H9 (cell line): ENCODE results near the gene LNX2. TPM values are rescaled to one million over a fixed set of nuclear protein-coding genes. Genes with fewer than 3 reads are reported as not detected.

Source experiments
- DNase-seq: peaks from one replicate; pipeline ENCODE4 v3.0.0-alpha.2; 2017
- H2AFZ ChIP-seq: one replicate; pipeline ENCODE4 v1.6.1; 2013; ENCODE audit warnings: mild to moderate bottlenecking, low read length, control low read depth, moderate library complexity
- H2AK5ac ChIP-seq: 2 replicates; pipeline ENCODE4 v1.6.1; 2013; ENCODE audit warnings: low read length, control low read depth, mixed read lengths; ENCODE audit not compliant: insufficient read length
- H2BK120ac ChIP-seq: one replicate; pipeline ENCODE4 v1.6.1; 2013; ENCODE audit warnings: low read depth, mild to moderate bottlenecking, low read length, control low read depth, inconsistent platforms; ENCODE audit not compliant: poor library complexity, severe bottlenecking
- H2BK12ac ChIP-seq: 2 replicates; pipeline ENCODE4 v1.6.1; 2013; ENCODE audit warnings: low read length, control low read depth, mixed read lengths, low read depth; ENCODE audit not compliant: insufficient read length
- H2BK15ac ChIP-seq: 2 replicates; pipeline ENCODE4 v1.6.1; 2013; ENCODE audit warnings: low read depth, low read length, control low read depth
- H2BK20ac ChIP-seq: one replicate; pipeline ENCODE4 v1.6.1; 2013; ENCODE audit warnings: low read depth, mild to moderate bottlenecking, low read length, control low read depth, inconsistent platforms; ENCODE audit not compliant: poor library complexity, severe bottlenecking
- H2BK5ac ChIP-seq: 2 replicates; pipeline ENCODE4 v1.6.1; 2013; ENCODE audit warnings: low read length, control low read depth, mixed read lengths; ENCODE audit not compliant: insufficient read length
- H3K14ac ChIP-seq: 2 replicates; pipeline ENCODE4 v1.6.1; 2013; ENCODE audit warnings: low read length, control low read depth; ENCODE audit not compliant: insufficient read depth
- H3K18ac ChIP-seq: 2 replicates; pipeline ENCODE4 v1.6.1; 2013; ENCODE audit warnings: low read depth, mild to moderate bottlenecking, mixed read lengths, low read length, control low read depth; ENCODE audit not compliant: insufficient read length
- H3K23ac ChIP-seq: 2 replicates; pipeline ENCODE4 v1.6.1; 2013; ENCODE audit warnings: low read length, control low read depth, mixed read lengths, low read depth; ENCODE audit not compliant: insufficient read length
- H3K23me2 ChIP-seq: 2 replicates; pipeline ENCODE4 v1.6.1; 2013; ENCODE audit warnings: low read depth, mild to moderate bottlenecking, mixed read lengths, low read length, control low read depth; ENCODE audit not compliant: insufficient read length, poor library complexity, severe bottlenecking
- H3K27ac ChIP-seq: 2 replicates; pipeline ENCODE4 v1.5.1; 2013; ENCODE audit warnings: low read length, control low read depth, mixed read lengths, low read depth; ENCODE audit not compliant: insufficient read length
- H3K27me3 ChIP-seq: 2 replicates; pipeline ENCODE4 v1.6.1; 2013; ENCODE audit warnings: low read length, control low read depth, inconsistent platforms; ENCODE audit not compliant: insufficient read depth
- H3K4ac ChIP-seq: 2 replicates; pipeline ENCODE4 v1.6.1; 2013; ENCODE audit warnings: low read depth, mild to moderate bottlenecking, control low read depth, inconsistent platforms, low read length, moderate library complexity
- H3K4me1 ChIP-seq: 2 replicates; pipeline ENCODE4 v1.6.1; 2013; ENCODE audit warnings: low read length, control low read depth, inconsistent platforms; ENCODE audit not compliant: insufficient read depth
- H3K4me2 ChIP-seq: 2 replicates; pipeline ENCODE4 v1.6.1; 2013; ENCODE audit warnings: low read length, control low read depth, mixed read lengths; ENCODE audit not compliant: insufficient read length, insufficient read depth
- H3K56ac ChIP-seq: 2 replicates; pipeline ENCODE4 v1.6.1; 2013; ENCODE audit warnings: low read depth, mild to moderate bottlenecking, mixed read lengths, low read length, control low read depth; ENCODE audit not compliant: insufficient read length
- H3K79me1 ChIP-seq: 2 replicates; pipeline ENCODE4 v1.6.1; 2013; ENCODE audit warnings: low read depth, mild to moderate bottlenecking, moderate library complexity, low read length, control low read depth, inconsistent platforms; ENCODE audit not compliant: insufficient read depth, poor library complexity, severe bottlenecking
- H3K79me2 ChIP-seq: 2 replicates; pipeline ENCODE4 v1.6.1; 2013; ENCODE audit warnings: low read length, control low read depth, inconsistent platforms; ENCODE audit not compliant: insufficient read depth
- H3K9ac ChIP-seq: 2 replicates; pipeline ENCODE4 v1.6.1; 2013; ENCODE audit warnings: low read length, control low read depth, mixed read lengths; ENCODE audit not compliant: insufficient read length; ENCODE audit errors: extremely low read depth
- H3K9me3 ChIP-seq: one replicate; pipeline ENCODE4 v1.6.1; 2013; ENCODE audit warnings: low read depth, low read length, inconsistent platforms; ENCODE audit not compliant: control insufficient read depth
- H3T11ph ChIP-seq: one replicate; pipeline ENCODE4 v1.6.1; 2013; ENCODE audit warnings: mild to moderate bottlenecking, low read length, control low read depth, inconsistent platforms
- H4K20me1 ChIP-seq: one replicate; pipeline ENCODE4 v1.6.1; 2013; ENCODE audit not compliant: control insufficient read depth, insufficient read length, insufficient read depth
- H4K5ac ChIP-seq: 2 replicates; pipeline ENCODE4 v1.6.1; 2013; ENCODE audit warnings: low read depth, mild to moderate bottlenecking, mixed read lengths, low read length, control low read depth; ENCODE audit not compliant: insufficient read length
- H4K8ac ChIP-seq: replicated peaks from 2 replicates; pipeline ENCODE4 v1.6.1; 2013; ENCODE audit warnings: low read length, control low read depth, mixed read lengths, low read depth; ENCODE audit not compliant: insufficient read length
- H4K91ac ChIP-seq: 2 replicates; pipeline ENCODE4 v1.6.1; 2013; ENCODE audit warnings: low read depth, mild to moderate bottlenecking, moderate library complexity, mixed read lengths, low read length, control low read depth; ENCODE audit not compliant: insufficient read length
- H3K27ac Mint-ChIP-seq, 3 experiments: 2 replicates in 2 of 3; 3 replicates in 1 of 3; pipeline ENCODE4 v1.8.0; 2020 to 2021; ENCODE audit warnings: mixed read lengths in 3 of 3, mild to moderate bottlenecking in 1 of 3, moderate library complexity in 1 of 3
- H3K27me3 Mint-ChIP-seq: 2 replicates; pipeline ENCODE4 v1.8.0; 2021; ENCODE audit warnings: low read depth, mild to moderate bottlenecking, moderate library complexity, mixed read lengths
- H3K36me3 Mint-ChIP-seq, 3 experiments: 2 replicates in 2 of 3; 3 replicates in 1 of 3; pipeline ENCODE4 v1.8.0; 2020 to 2021; ENCODE audit warnings: low read depth in 3 of 3, mixed read lengths in 3 of 3; ENCODE audit not compliant: insufficient read depth in 1 of 3
- H3K4me1 Mint-ChIP-seq, 2 experiments: 2 replicates each; pipeline ENCODE4 v1.8.0; 2020; ENCODE audit warnings: mixed read lengths in 2 of 2
- H3K4me3 Mint-ChIP-seq, 2 experiments: 2 replicates in 1 of 2; 3 replicates in 1 of 2; pipeline ENCODE4 v1.8.0; 2020 to 2021; ENCODE audit warnings: mild to moderate bottlenecking in 2 of 2, mixed read lengths in 2 of 2, moderate library complexity in 1 of 2
- H3K9me3 Mint-ChIP-seq, 2 experiments: 2 replicates in 1 of 2; 3 replicates in 1 of 2; pipeline ENCODE4 v1.8.0; 2020; ENCODE audit warnings: mild to moderate bottlenecking in 2 of 2, mixed read lengths in 2 of 2, moderate library complexity in 1 of 2
- WGBS: extraction: QIAGEN DNeasy Blood & Tissue Kit; methylation state at CpG from one replicate; pipeline ENCODE4 v1.1.7; 2013; ENCODE audit warnings: missing lambda C conversion rate, low lambda C conversion rate, mixed read lengths; ENCODE audit not compliant: insufficient read length; ENCODE audit errors: extremely low coverage; 5-methylcytosine and 5-hydroxymethylcytosine counted together
- total RNA-seq: library from RNA; stranded (reverse); gene quantifications from 2 replicates; pipeline ENCODE4 v1.2.1, GENCODE V29; 2021
- TF ChIP-seq, protein P1 (sequence below): fragments of 200-600 bp; sonication (generic); conservative IDR thresholded peaks from 3 replicates; pipeline ENCODE4 v1.8.0; 2021; ENCODE audit warnings: antibody characterized with exemption, mild to moderate bottlenecking

The LNX2 gene
- total RNA-seq, 1 experiment from 2014 or later, result 12.4 TPM

DNA sequence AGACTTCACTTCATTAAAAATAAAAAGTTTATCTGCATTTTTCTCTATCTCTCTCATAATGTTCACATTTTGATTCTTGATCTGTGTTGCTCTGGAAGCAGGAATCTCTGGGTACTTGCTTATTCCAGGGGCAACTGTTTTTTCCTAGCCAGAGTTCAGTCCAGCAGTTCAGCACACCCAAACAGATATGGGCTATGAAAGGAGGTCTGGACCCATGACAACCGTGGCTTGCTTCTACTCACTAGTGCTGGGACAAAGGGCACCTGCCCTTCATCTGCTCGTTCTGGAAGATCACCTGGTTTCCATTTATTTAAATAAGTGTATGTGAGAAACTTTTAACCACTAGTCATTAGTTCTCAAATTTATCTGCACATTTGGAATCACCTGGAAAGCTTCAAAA, 37.4 kb upstream of the LNX2 start:
- WGBS, result no CpG with 5 or more reads among the region's 2 CpGs
- Mint-ChIP-seq H3K4me3 (no peak overlapping the region), H3K27me3 (no peaks in the 10 kb centered on the region), H3K27ac (no peak overlapping the region), H3K36me3 (peaks cover 0 to 6% (median 3%) of the 10 kb centered on the region in 3 experiments; a peak in 5 of 7 replicates), H3K9me3 (no peaks in the 10 kb centered on the region), H3K4me1 (peaks cover 2 to 5% of the 10 kb centered on the region in 2 experiments; a peak in 2 of 4 replicates)
- Histone ChIP-seq H2AK5ac (no peak overlapping the region), H3K23me2 (no peaks in the 10 kb centered on the region), H4K91ac (no peak overlapping the region), H3K9me3 (no peaks in the 10 kb centered on the region), H3K27me3 (no peaks in the 10 kb centered on the region), H2BK15ac (no peak overlapping the region), H3K79me2 (no peaks in the 10 kb centered on the region), H3T11ph (no peak overlapping the region), H3K4ac (no peak overlapping the region), H3K18ac (no peak overlapping the region), H3K4me2 (no peak overlapping the region), H3K9ac (no peak overlapping the region), H4K20me1 (no peaks in the 10 kb centered on the region), H3K23ac (no peak overlapping the region), H4K5ac (no peak overlapping the region), H2BK120ac (no peak overlapping the region), H4K8ac (no peak overlapping the region), H3K4me1 (no peaks in the 10 kb centered on the region), H3K56ac (no peak overlapping the region), H2BK5ac (no peak overlapping the region), H3K27ac (no peak overlapping the region), H3K14ac (no peak overlapping the region), H3K79me1 (no peaks in the 10 kb centered on the region), H2AFZ (no peak overlapping the region), H2BK20ac (no peak overlapping the region), H2BK12ac (no peak overlapping the region)
- TF ChIP-seq, protein P1, sequence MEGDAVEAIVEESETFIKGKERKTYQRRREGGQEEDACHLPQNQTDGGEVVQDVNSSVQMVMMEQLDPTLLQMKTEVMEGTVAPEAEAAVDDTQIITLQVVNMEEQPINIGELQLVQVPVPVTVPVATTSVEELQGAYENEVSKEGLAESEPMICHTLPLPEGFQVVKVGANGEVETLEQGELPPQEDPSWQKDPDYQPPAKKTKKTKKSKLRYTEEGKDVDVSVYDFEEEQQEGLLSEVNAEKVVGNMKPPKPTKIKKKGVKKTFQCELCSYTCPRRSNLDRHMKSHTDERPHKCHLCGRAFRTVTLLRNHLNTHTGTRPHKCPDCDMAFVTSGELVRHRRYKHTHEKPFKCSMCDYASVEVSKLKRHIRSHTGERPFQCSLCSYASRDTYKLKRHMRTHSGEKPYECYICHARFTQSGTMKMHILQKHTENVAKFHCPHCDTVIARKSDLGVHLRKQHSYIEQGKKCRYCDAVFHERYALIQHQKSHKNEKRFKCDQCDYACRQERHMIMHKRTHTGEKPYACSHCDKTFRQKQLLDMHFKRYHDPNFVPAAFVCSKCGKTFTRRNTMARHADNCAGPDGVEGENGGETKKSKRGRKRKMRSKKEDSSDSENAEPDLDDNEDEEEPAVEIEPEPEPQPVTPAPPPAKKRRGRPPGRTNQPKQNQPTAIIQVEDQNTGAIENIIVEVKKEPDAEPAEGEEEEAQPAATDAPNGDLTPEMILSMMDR, result no peak
- no peak for DNase-seq
